GM20000 (cell line): Measurements from ENCODE around the gene ABHD14A.
A peak's percentile ranks its signal among the peaks of the same experiment; 100 is the strongest.

ENCODE experiments used
- DNase-seq: peaks from one replicate; pipeline ENCODE4 v3.0.0; 2012; ENCODE audit warnings: low spot score
- CTCF ChIP-seq: IDR thresholded peaks from 2 replicates; pipeline ENCODE4 v1.5.1; 2012; ENCODE audit warnings: mild to moderate bottlenecking, control low read depth; ENCODE audit errors: extremely low read depth, missing control alignments

ABHD14A gene

GRCh38 chr3:51961602-51962569 lies 13.0 kb upstream of the ABHD14A start:
- DNase-seq: no peak
- no peak for TF ChIP-seq CTCF

- no peak for DNase-seq
- no peak for TF ChIP-seq CTCF
Observed at GRCh38 chr3:51962854-51963530, 11.9 kb upstream of the ABHD14A start.

GRCh38 chr3:51963951-51964451 lies 10.9 kb upstream of the ABHD14A start:
- DNase-seq: no peak
- TF ChIP-seq CTCF: no peak

GRCh38 chr3:51964521-51964920 lies 10.3 kb upstream of the ABHD14A start:
- DNase-seq: no peak
- TF ChIP-seq CTCF: no peak

GRCh38 chr3:51966016-51966415 lies 8.8 kb upstream of the ABHD14A start:
- TF ChIP-seq CTCF: no peak
- peak; percentile 8 for DNase-seq

GRCh38 chr3:51966486-51966885 lies 8.4 kb upstream of the ABHD14A start:
- no peak for DNase-seq
- no peak for TF ChIP-seq CTCF

GRCh38 chr3:51966922-51967383 lies 7.9 kb upstream of the ABHD14A start:
- peak; percentile 36 for DNase-seq
- TF ChIP-seq CTCF: no peak
